SK-N-MC (cell line): Measurements from ENCODE around the gene TLK2.

Experiments
- EZH2 ChIP-seq: fragments of 200-600 bp; sonication (generic); IDR thresholded peaks from one replicate; pipeline ENCODE4 v1.6.1; 2017; ENCODE audit warnings: antibody characterized with exemption
- POLR2AphosphoS5 ChIP-seq: IDR thresholded peaks from 2 replicates; pipeline ENCODE4 v1.6.1; 2012; ENCODE audit warnings: mild to moderate bottlenecking, low read depth, low read length, borderline replicate concordance

GRCh38 chr17:62652251-62653001 is 173.8 kb downstream of the TLK2 start:
- TF ChIP-seq EZH2 (no peak), POLR2AphosphoS5 (no peak)
